Measurements from ENCODE around the gene GPN1. TPM values are rescaled to one million over a fixed set of nuclear protein-coding genes. Genes with fewer than 3 reads are reported as not detected.

Gene GPN1
- total RNA-seq, 2 experiments from 2014 or later, result 24.6 to 28.1 TPM

DNA sequence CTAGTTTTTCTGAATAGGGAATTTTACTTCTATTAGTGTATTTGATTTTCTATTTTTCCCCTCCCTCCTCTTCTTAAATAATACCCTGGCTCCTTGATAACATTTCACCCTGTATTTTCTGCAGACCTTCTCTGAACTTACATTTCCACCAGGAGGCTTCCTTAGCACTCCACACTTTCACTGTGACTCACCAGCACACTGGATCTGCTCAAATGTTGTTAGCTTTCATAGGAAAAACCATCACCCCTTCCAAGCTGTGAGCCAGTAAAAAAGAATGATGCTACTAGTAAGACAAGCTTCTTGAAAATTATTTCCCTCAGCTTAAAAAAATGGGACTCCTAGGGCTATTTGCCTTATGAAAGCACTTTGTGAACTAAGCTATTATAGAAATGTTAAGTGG is 18.4 kb downstream of the GPN1 start:
- no peak overlapping the region for H3K4me3 ChIP-seq (ENCODE audit: low read length)
- no peaks in the 10 kb centered on the region for H3K4me1 ChIP-seq (ENCODE audit: insufficient read depth, low read length)
- no peaks in the 10 kb centered on the region for H3K9me3 Mint-ChIP-seq
- TF ChIP-seq, protein P1, sequence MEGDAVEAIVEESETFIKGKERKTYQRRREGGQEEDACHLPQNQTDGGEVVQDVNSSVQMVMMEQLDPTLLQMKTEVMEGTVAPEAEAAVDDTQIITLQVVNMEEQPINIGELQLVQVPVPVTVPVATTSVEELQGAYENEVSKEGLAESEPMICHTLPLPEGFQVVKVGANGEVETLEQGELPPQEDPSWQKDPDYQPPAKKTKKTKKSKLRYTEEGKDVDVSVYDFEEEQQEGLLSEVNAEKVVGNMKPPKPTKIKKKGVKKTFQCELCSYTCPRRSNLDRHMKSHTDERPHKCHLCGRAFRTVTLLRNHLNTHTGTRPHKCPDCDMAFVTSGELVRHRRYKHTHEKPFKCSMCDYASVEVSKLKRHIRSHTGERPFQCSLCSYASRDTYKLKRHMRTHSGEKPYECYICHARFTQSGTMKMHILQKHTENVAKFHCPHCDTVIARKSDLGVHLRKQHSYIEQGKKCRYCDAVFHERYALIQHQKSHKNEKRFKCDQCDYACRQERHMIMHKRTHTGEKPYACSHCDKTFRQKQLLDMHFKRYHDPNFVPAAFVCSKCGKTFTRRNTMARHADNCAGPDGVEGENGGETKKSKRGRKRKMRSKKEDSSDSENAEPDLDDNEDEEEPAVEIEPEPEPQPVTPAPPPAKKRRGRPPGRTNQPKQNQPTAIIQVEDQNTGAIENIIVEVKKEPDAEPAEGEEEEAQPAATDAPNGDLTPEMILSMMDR (IDR thresholded peaks at IDR 0.05), result no peak
- no peak for ATAC-seq (ENCODE audit: poor library complexity)
- peaks cover 65% of the 10 kb centered on the region for H3K36me3 ChIP-seq (ENCODE audit: insufficient read depth, low read length)
- H3K27me3 Mint-ChIP-seq, result no peaks in the 10 kb centered on the region
- H3K4me3 Mint-ChIP-seq, result no peak overlapping the region
- H3K36me3 Mint-ChIP-seq (ENCODE audit: low read depth), result peaks cover 83% of the 10 kb centered on the region
- no peaks in the 10 kb centered on the region for H3K27me3 ChIP-seq (ENCODE audit: control insufficient read depth in 1 of 2, insufficient read depth in 2 of 2, low read length in 2 of 2)
- intact Hi-C loops (cut with DNase I, micrococcal nuclease), result no loop called here
- CTCF ChIA-PET, result interaction anchor here (2.7 kb wide), 1 partner anchor 36 kb away, joined by 8 read pairs; no protein-coding TSS in a partner anchor
- no peak overlapping the region for H3K27ac ChIP-seq (ENCODE audit: low read depth in 1 of 2, low read length in 2 of 2)
- no peak overlapping the region for H3K27ac Mint-ChIP-seq
- POLR2A ChIA-PET, result interaction anchor here (1.2 to 1.4 kb wide), 2 partner anchors 16 to 159 kb away, joined by 3 to 4 read pairs; partner anchors contain the start of genes SLC4A1AP and SUPT7L
- H3K4me1 Mint-ChIP-seq (ENCODE audit: low read depth), result no peaks in the 10 kb centered on the region
- no peak for DNase-seq
- H3K9me3 ChIP-seq (ENCODE audit: control insufficient read depth in 1 of 2, insufficient read depth in 1 of 2, low read length in 2 of 2), result no peaks in the 10 kb centered on the region

DNA sequence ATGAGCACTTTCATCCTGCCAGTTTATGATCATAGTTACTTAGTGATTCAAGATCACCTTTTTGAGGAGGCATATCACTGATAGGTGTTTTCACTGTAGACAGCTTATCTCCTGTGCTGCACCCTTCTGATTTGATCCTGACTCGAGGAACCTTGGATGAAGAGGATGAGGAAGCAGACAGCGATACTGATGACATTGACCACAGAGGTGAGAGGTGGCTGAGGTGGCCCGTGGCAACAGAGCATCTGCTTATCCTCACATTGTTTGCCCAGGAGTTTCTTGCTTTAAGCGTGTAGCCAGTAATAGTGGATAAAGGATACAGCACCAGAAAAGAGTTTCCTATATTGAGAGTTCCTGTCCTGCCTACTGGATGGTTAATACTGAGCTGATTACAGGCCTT is 18.9 kb downstream of the GPN1 start:
- Mint-ChIP-seq H3K27ac (no peak overlapping the region), H3K36me3 (ENCODE audit: low read depth) (peaks cover 83% of the 10 kb centered on the region)
- peaks cover 68% of the 10 kb centered on the region for H3K36me3 ChIP-seq (ENCODE audit: insufficient read depth, low read length)

DNA sequence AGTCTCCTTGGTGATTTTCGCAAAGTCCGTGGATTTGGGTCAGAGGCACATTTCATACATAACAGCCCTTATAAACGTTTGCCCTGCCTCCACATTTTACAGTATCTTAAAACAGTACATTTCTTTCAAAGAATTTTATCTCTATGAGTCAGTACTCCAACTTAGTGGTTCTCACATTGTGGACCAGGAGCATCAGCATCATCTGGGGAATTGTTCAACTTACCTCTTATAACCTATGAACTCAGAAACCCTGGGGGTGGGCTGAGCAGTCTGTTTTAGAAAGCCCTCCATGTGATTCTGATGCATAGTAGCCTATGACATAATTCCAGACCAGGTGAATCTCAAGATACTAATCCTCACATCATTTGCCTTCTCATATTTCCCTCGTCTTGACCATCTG is 22.2 kb downstream of the GPN1 start:
- intact Hi-C loops (cut with DNase I, micrococcal nuclease), result no loop called here
- no peaks in the 10 kb centered on the region for H3K27me3 Mint-ChIP-seq
- Histone ChIP-seq H3K4me3 (ENCODE audit: low read length) (no peak overlapping the region), H3K27ac (ENCODE audit: low read depth in 1 of 2, low read length in 2 of 2) (no peak overlapping the region), H3K36me3 (ENCODE audit: insufficient read depth, low read length) (peaks cover 85% of the 10 kb centered on the region), H3K4me1 (ENCODE audit: insufficient read depth, low read length) (no peaks in the 10 kb centered on the region), H3K9me3 (ENCODE audit: control insufficient read depth in 1 of 2, insufficient read depth in 1 of 2, low read length in 2 of 2) (no peaks in the 10 kb centered on the region), H3K27me3 (ENCODE audit: control insufficient read depth in 1 of 2, insufficient read depth in 2 of 2, low read length in 2 of 2) (no peaks in the 10 kb centered on the region)
- CTCF ChIA-PET, result interaction anchor here (1.0 kb wide), 1 partner anchor 23 kb away, joined by 3 read pairs; the partner anchor contains the start of genes CCDC121 and GPN1
- H3K4me3 Mint-ChIP-seq, result no peak overlapping the region
- no peaks in the 10 kb centered on the region for H3K4me1 Mint-ChIP-seq (ENCODE audit: low read depth)
- TF ChIP-seq, protein P1 (IDR thresholded peaks at IDR 0.05), result no peak
- POLR2A ChIA-PET, result no interaction called here
- H3K9me3 Mint-ChIP-seq, result no peaks in the 10 kb centered on the region
- H3K27ac Mint-ChIP-seq, result no peak overlapping the region
- DNase-seq, result no peak
- H3K36me3 Mint-ChIP-seq (ENCODE audit: low read depth), result peaks cover 90% of the 10 kb centered on the region
- ATAC-seq (ENCODE audit: poor library complexity), result no peak

More for the DNA sequence above, 18.9 kb downstream of the GPN1 start:
- Histone ChIP-seq H3K9me3 (ENCODE audit: control insufficient read depth in 1 of 2, insufficient read depth in 1 of 2, low read length in 2 of 2) (no peaks in the 10 kb centered on the region), H3K4me1 (ENCODE audit: insufficient read depth, low read length) (no peaks in the 10 kb centered on the region), H3K27ac (ENCODE audit: low read depth in 1 of 2, low read length in 2 of 2) (no peak overlapping the region), H3K4me3 (ENCODE audit: low read length) (no peak overlapping the region), H3K27me3 (ENCODE audit: control insufficient read depth in 1 of 2, insufficient read depth in 2 of 2, low read length in 2 of 2) (no peaks in the 10 kb centered on the region)
- DNase-seq, result no peak
- ATAC-seq (ENCODE audit: poor library complexity), result no peak
- intact Hi-C loops (cut with DNase I, micrococcal nuclease), result no loop called here
- H3K4me3 Mint-ChIP-seq, result no peak overlapping the region
- TF ChIP-seq, protein P1 (IDR thresholded peaks at IDR 0.05), result no peak
- H3K4me1 Mint-ChIP-seq (ENCODE audit: low read depth), result no peaks in the 10 kb centered on the region
- no peaks in the 10 kb centered on the region for H3K9me3 Mint-ChIP-seq
- POLR2A ChIA-PET, result interaction anchor here (1.2 to 1.4 kb wide), 2 partner anchors 16 to 159 kb away, joined by 3 to 4 read pairs; partner anchors contain the start of genes SLC4A1AP and SUPT7L
- no peaks in the 10 kb centered on the region for H3K27me3 Mint-ChIP-seq
- CTCF ChIA-PET, result interaction anchor here (2.7 kb wide), 1 partner anchor 36 kb away, joined by 8 read pairs; no protein-coding TSS in a partner anchor
